BJ (cell line): ENCODE results near the gene DEDD. TPM values are rescaled to one million over a fixed set of nuclear protein-coding genes. Genes with fewer than 3 reads are reported as not detected.

Experiments used
- CTCF ChIA-PET: fragments of 350-600 bp; formaldehyde crosslinking; extraction: SDS; loops from one replicate; lab custom pipeline; 2021; ENCODE audit warnings: antibody characterized with exemption, inconsistent platforms; lab: Yijun Ruan, JAX
- POLR2A ChIA-PET: fragments of 300-600 bp; sonication (Branson Sonifier 250); formaldehyde crosslinking; extraction: SDS; loops from one replicate; lab custom pipeline; 2021; ENCODE audit warnings: antibody characterized with exemption; lab: Charles Lee
- DNase-seq: peaks from one replicate; pipeline ENCODE4 v3.0.0-alpha.2; 2011; ENCODE audit warnings: low read depth
- H3K27me3 ChIP-seq: 2 replicates; pipeline ENCODE4 v1.6.0; 2011; ENCODE audit warnings: low read length; ENCODE audit not compliant: control insufficient read depth, insufficient read depth
- H3K36me3 ChIP-seq: 2 replicates; pipeline ENCODE4 v1.5.1; 2011; ENCODE audit warnings: low read length; ENCODE audit not compliant: control insufficient read depth, insufficient read depth
- H3K4me3 ChIP-seq: 2 replicates; pipeline ENCODE4 v1.5.1; 2011; ENCODE audit warnings: low read depth, mild to moderate bottlenecking, control low read depth, low read length
- polyA plus RNA-seq: library from polyadenylated mRNA; depleted of rRNA; stranded (reverse); fragments of >200 nt; gene quantifications from 2 replicates; pipeline ENCODE4 v1.2.3, GENCODE V29; 2011
- TF ChIP-seq, protein P1 (sequence below): IDR thresholded peaks from 2 replicates; pipeline ENCODE4 v1.5.1; 2011; ENCODE audit warnings: low read depth, mild to moderate bottlenecking, control low read depth, inconsistent platforms, low read length, moderate library complexity; ENCODE audit not compliant: insufficient read depth

The DEDD gene
- polyA plus RNA-seq, 1 experiment, result 74.0 TPM

DNA sequence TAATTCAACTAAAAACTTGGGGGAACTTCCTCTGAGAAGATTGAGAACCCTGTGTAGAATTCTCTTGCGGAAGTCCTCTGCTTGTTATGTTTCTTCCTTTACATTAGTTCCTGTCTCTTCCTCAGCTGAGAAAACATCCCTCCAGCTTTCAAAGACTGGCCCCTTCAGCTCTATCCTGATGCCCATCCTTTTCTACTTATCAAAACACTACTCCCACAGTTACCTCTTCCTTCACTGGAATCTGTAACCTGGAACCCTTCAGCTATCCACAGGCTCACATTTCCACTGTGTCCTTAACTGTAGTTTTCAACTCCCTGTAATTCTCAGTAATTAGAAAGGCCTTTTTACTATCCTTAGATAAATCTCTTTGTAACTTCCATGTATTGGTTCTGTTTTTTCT, 6.0 kb upstream of the DEDD start:
- no peaks in the 10 kb centered on the region for H3K36me3 ChIP-seq
- DNase-seq, result no peak
- H3K27me3 ChIP-seq, result no peaks in the 10 kb centered on the region
- TF ChIP-seq, protein P1, sequence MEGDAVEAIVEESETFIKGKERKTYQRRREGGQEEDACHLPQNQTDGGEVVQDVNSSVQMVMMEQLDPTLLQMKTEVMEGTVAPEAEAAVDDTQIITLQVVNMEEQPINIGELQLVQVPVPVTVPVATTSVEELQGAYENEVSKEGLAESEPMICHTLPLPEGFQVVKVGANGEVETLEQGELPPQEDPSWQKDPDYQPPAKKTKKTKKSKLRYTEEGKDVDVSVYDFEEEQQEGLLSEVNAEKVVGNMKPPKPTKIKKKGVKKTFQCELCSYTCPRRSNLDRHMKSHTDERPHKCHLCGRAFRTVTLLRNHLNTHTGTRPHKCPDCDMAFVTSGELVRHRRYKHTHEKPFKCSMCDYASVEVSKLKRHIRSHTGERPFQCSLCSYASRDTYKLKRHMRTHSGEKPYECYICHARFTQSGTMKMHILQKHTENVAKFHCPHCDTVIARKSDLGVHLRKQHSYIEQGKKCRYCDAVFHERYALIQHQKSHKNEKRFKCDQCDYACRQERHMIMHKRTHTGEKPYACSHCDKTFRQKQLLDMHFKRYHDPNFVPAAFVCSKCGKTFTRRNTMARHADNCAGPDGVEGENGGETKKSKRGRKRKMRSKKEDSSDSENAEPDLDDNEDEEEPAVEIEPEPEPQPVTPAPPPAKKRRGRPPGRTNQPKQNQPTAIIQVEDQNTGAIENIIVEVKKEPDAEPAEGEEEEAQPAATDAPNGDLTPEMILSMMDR, result no peak
- H3K4me3 ChIP-seq, result no peak overlapping the region
- ChIA-PET CTCF (interaction anchor here (0.7 to 3.8 kb wide), 12 partner anchors 11 to 148 kb away, joined by 3 to 36 read pairs (median 4); partner anchors contain the start of gene KLHDC9), POLR2A (interaction anchor here (0.6 kb wide), 1 partner anchor 125 kb away, joined by 3 read pairs; no protein-coding TSS in a partner anchor)

- CTCF ChIA-PET, result interaction anchor here (0.7 to 3.8 kb wide), 10 partner anchors 16 to 147 kb away, joined by 3 to 36 read pairs (median 4); partner anchors contain the start of gene KLHDC9
- Histone ChIP-seq H3K27me3 (no peaks in the 10 kb centered on the region), H3K36me3 (no peaks in the 10 kb centered on the region), H3K4me3 (no peak overlapping the region)
- DNase-seq, result no peak
- TF ChIP-seq, protein P1, result no peak
- POLR2A ChIA-PET, result interaction anchor here (0.6 kb wide), 1 partner anchor 124 kb away, joined by 3 read pairs; no protein-coding TSS in a partner anchor
Measured at GRCh38 chr1:161137881-161138280, 5.4 kb upstream of the DEDD start.

GRCh38 chr1:161133220-161133740, 813 bp upstream of the DEDD start:
- Histone ChIP-seq H3K4me3 (peak overlapping the region; percentile 97), H3K27me3 (no peaks in the 10 kb centered on the region), H3K36me3 (peaks cover 4% of the 10 kb centered on the region; the same call in 1 of the 2 replicates)
- ChIA-PET CTCF (interaction anchor here (0.9 to 4.4 kb wide), 8 partner anchors 8 to 1334 kb away, joined by 3 to 25 read pairs (median 3); partner anchors contain the start of genes KLHDC9, PPOX and USF1), POLR2A (interaction anchor here (0.8 to 1.1 kb wide), 3 partner anchors 15 to 69 kb away, joined by 3 to 6 read pairs (median 4); partner anchors contain the start of genes NDUFS2, NIT1, PFDN2 and UFC1)
- TF ChIP-seq, protein P1, result no peak
- DNase-seq, result no peak

DNA sequence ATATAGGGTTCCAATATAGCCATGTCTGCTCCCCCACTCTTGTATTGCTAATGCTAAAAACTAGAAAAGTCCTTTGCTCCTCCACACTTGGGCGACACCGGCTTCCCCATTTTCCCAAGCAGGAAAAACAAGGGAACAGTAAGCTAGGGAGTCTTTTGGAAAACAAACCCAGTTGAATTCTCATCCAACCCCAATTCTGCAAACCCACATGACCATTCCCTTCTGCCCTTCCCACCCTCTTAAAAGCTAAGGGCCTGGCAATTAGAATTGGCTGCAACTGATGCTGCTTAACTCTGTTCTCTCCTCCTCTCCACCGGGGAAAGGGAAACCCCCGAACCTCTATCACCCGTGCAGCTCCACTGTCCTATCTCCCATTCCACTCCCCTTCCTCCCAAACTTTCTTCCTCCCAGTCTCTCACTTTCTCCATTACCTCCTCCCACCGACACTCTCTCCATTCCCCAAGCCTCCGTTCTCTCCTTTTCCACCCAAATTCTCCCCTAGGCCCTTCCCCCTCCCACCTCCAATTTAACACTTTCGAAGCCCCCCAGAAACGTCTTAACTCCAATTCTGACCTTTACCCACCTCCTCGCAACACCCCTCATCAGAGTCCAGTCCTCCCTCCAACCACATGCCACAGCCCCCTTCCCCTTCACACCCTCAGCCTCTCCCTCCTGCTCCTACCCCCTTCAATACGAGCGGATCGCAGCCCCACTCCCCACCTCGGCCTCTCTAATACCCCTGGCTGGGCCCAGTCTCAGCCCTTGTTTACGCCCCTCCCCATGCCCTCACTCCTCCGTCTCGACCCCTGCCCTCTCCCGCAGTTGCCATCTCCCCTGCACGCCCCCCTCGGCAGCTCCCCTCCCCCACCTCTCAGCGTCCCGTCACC, 701 bp downstream of the DEDD start:
- Histone ChIP-seq H3K4me3 (peak overlapping the region; percentile 97), H3K36me3 (peaks cover 7% of the 10 kb centered on the region), H3K27me3 (no peaks in the 10 kb centered on the region)
- CTCF ChIA-PET, result interaction anchor here (0.9 to 4.4 kb wide), 5 partner anchors 9 to 86 kb away, joined by 3 to 25 read pairs (median 3); partner anchors contain the start of genes KLHDC9 and USF1
- TF ChIP-seq, protein P1, result no peak
- no peak for DNase-seq
- POLR2A ChIA-PET, result no interaction called here

DNA sequence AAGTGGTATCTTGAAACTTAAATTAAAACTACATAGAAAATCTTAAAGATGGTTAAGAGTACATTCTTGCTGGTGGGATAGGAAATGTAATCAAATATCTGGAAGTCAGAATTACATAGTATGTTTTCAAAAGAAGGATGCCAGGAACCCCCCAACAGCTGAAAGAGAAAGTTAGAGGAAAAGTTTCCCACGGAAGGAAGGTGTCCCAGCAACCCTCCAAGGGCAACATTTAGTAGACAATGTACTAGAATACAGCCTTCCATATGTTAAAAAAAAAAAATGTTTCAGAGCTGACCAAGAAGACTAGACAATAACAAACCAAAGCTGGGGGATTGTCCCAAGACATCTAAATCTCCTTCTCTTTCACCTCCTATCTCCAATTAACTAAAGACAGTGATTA, 2.2 kb downstream of the DEDD start:
- H3K36me3 ChIP-seq, result peaks cover 7% of the 10 kb centered on the region
- DNase-seq, result no peak
- CTCF ChIA-PET, result no interaction called here
- H3K27me3 ChIP-seq, result no peaks in the 10 kb centered on the region
- POLR2A ChIA-PET, result no interaction called here
- no peak overlapping the region for H3K4me3 ChIP-seq
- TF ChIP-seq, protein P1, result no peak
